Measurements from ENCODE around the gene MRC2. TPM values are rescaled to one million over a fixed set of nuclear protein-coding genes. Genes with fewer than 3 reads are reported as not detected.

Gene MRC2
- total and polyA plus RNA-seq, 9 of the 15 experiments (the other 6 are each of a cell fraction or from before 2014, with no cell fraction given) = 0.28 to 11.5 (median 6.6) TPM

- no peak for TF ChIP-seq E4F1 (CRISPR knock-in tag; IDR thresholded peaks at IDR 0.05; ENCODE audit: borderline replicate concordance)
- no peak for TF ChIP-seq TSC22D4 (tag; IDR thresholded peaks at IDR 0.05)
- TF ChIP-seq MTA2 (IDR thresholded peaks at IDR 0.05; ENCODE audit: low read depth) = no peak
- TF ChIP-seq ZNF174 (CRISPR knock-in tag; IDR thresholded peaks at IDR 0.05) = no peak
These were observed 20.9 kb downstream of the MRC2 start (continued) for GRCh38 chr17:62648251-62648955.

GRCh38 chr17:62648956-62649294 lies 21.5 kb downstream of the MRC2 start:
- ChIA-PET POLR2A (interaction anchor here (0.7 to 1.7 kb wide), 3 partner anchors 10 to 1624 kb away, joined by 3 to 5 read pairs (median 3); no protein-coding TSS in a partner anchor), CTCF (ENCODE audit: low intra/inter-chr PET ratio) (no interaction called here)
- H3K4me2 ChIP-seq (ENCODE audit: insufficient read depth, low read length) = no peak overlapping the region
- ATAC-seq (no peak), FAIRE-seq (no peak), DNase-seq (ENCODE audit: extremely low read depth in 1 of 4, low spot score in 3 of 4) (no peak)
- no peaks in the 10 kb centered on the region for H3K36me3 ChIP-seq (ENCODE audit: control insufficient read depth, insufficient read depth, low read length)
- H3K9ac ChIP-seq (ENCODE audit: insufficient read depth in 1 of 2, low read depth in 2 of 2, low read length in 2 of 2) = no peak overlapping the region; a peak in 1 of 4 replicates
- peaks cover 17 to 23% of the 10 kb centered on the region in 2 experiments for H3K4me1 ChIP-seq (replicated peaks in 1 of 2; ENCODE audit: control insufficient read depth in 2 of 2, insufficient read depth in 2 of 2, low read length in 2 of 2)
- H3K79me2 ChIP-seq (ENCODE audit: control insufficient read depth, insufficient read depth, low read length) = no peaks in the 10 kb centered on the region
- no TSS peak for BruUV-seq (replicated peaks)
- in situ Hi-C loops (cut with MboI) = no loop called here
- H3K4me3 ChIP-seq = no peak overlapping the region
- intact Hi-C loops (cut with micrococcal nuclease) = no loop called here
- H3K9me1 ChIP-seq (ENCODE audit: control insufficient read depth, insufficient read depth, low read length) = no peaks in the 10 kb centered on the region
- peaks cover 3 to 19% of the 10 kb centered on the region in 2 experiments; a peak in 2 of 5 replicates for H3K27me3 ChIP-seq (ENCODE audit: control insufficient read depth in 2 of 2, insufficient read depth in 2 of 2, low read length in 2 of 2)
- 0 out of 2 replicates have a peak, but pooled peaks cover 5% of the 10 kb centered on the region for H4K20me1 ChIP-seq (replicated peaks; ENCODE audit: control insufficient read depth, insufficient read depth, low read length)
- no peak overlapping the region for H2AFZ ChIP-seq (ENCODE audit: low read depth, low read length)
- 28% methylated on average over 6 of the region's 6 CpGs for WGBS (ENCODE audit: insufficient coverage, low coverage, missing lambda C conversion rate)
- no peak overlapping the region for H3K27ac ChIP-seq (ENCODE audit: extremely low read depth, low read depth, low read length)
- no peaks in the 10 kb centered on the region for H3K9me3 ChIP-seq (replicated peaks; ENCODE audit: control insufficient read depth, insufficient read depth, low read depth, low read length)
- TF ChIP-seq KLF13 (tag; IDR thresholded peaks at IDR 0.05; ENCODE audit: borderline replicate concordance, low read depth) = no peak
- TF ChIP-seq, protein P1, sequence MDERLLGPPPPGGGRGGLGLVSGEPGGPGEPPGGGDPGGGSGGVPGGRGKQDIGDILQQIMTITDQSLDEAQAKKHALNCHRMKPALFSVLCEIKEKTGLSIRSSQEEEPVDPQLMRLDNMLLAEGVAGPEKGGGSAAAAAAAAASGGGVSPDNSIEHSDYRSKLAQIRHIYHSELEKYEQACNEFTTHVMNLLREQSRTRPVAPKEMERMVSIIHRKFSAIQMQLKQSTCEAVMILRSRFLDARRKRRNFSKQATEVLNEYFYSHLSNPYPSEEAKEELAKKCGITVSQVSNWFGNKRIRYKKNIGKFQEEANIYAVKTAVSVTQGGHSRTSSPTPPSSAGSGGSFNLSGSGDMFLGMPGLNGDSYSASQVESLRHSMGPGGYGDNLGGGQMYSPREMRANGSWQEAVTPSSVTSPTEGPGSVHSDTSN (CRISPR knock-in tag; IDR thresholded peaks at IDR 0.05; ENCODE audit: low read depth) = no peak
- TF ChIP-seq, protein P1 (tag; conservative IDR thresholded peaks at IDR 0.05; ENCODE audit: low read depth) = no peak
- TF ChIP-seq DACH1 (IDR thresholded peaks at IDR 0.05; ENCODE audit: partially characterized antibody) = no peak
- TF ChIP-seq GTF2B (IDR thresholded peaks at IDR 0.05; ENCODE audit: extremely low read depth, insufficient read length) = no peak
- TF ChIP-seq L3MBTL2 (IDR thresholded peaks at IDR 0.05) = no peak
- no peak for TF ChIP-seq ZNF316 (IDR thresholded peaks at IDR 0.05)
- TF ChIP-seq SNIP1 (IDR thresholded peaks at IDR 0.05; ENCODE audit: low read depth) = no peak
- TF ChIP-seq CREB5 (CRISPR knock-in tag; IDR thresholded peaks at IDR 0.05) = no peak
- TF ChIP-seq NFIC (IDR thresholded peaks at IDR 0.05) = no peak
- TF ChIP-seq KDM1A (IDR thresholded peaks at IDR 0.05) = no peak

All from K562 (cell line).